ENCODE results near the gene CCDC27. TPM values are rescaled to one million over a fixed set of nuclear protein-coding genes. Genes with fewer than 3 reads are reported as not detected.

CCDC27 gene
- total and polyA plus RNA-seq, 2 of the 13 experiments (the other 11 are each of a cell fraction or from before 2014, with no cell fraction given) = not detected

- TF ChIP-seq RNF219 (CRISPR knock-in tag; IDR thresholded peaks at IDR 0.05) = no peak
- peak; percentile 38; the same call in 1 of the 2 replicates for TF ChIP-seq GATAD2A (CRISPR knock-in tag; IDR thresholded peaks at IDR 0.05)
- TF ChIP-seq, protein P1, sequence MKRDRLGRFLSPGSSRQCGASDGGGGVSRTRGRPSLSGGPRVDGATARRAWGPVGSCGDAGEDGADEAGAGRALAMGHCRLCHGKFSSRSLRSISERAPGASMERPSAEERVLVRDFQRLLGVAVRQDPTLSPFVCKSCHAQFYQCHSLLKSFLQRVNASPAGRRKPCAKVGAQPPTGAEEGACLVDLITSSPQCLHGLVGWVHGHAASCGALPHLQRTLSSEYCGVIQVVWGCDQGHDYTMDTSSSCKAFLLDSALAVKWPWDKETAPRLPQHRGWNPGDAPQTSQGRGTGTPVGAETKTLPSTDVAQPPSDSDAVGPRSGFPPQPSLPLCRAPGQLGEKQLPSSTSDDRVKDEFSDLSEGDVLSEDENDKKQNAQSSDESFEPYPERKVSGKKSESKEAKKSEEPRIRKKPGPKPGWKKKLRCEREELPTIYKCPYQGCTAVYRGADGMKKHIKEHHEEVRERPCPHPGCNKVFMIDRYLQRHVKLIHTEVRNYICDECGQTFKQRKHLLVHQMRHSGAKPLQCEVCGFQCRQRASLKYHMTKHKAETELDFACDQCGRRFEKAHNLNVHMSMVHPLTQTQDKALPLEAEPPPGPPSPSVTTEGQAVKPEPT (CRISPR knock-in tag; IDR thresholded peaks at IDR 0.05; ENCODE audit: low read depth) = no peak; the same call in 1 of the 2 replicates
- no peak; the same call in 1 of the 2 replicates for TF ChIP-seq ZNF280B (CRISPR knock-in tag; IDR thresholded peaks at IDR 0.05; ENCODE audit: borderline replicate concordance)
- no peak for TF ChIP-seq FOXM1 (CRISPR knock-in tag; IDR thresholded peaks at IDR 0.05)
- peak; percentile 51; the same call in 1 of the 2 replicates for TF ChIP-seq ZFAT (CRISPR knock-in tag; conservative IDR thresholded peaks at IDR 0.05)
- TF ChIP-seq IRX3 (CRISPR knock-in tag; IDR thresholded peaks at IDR 0.05; ENCODE audit: borderline replicate concordance, low read depth) = peak; percentile 97
- TF ChIP-seq TOE1 (CRISPR knock-in tag; IDR thresholded peaks at IDR 0.05) = 0 out of 2 replicates have a peak, but pooled peaks have one; percentile 18
- TF ChIP-seq NFE2L1 (CRISPR knock-in tag; IDR thresholded peaks at IDR 0.05; ENCODE audit: borderline replicate concordance) = 0 out of 2 replicates have a peak, but pooled peaks have one; percentile 47
- peak; percentile 92 for TF ChIP-seq BORCS8-MEF2B (CRISPR knock-in tag; IDR thresholded peaks at IDR 0.05)
- TF ChIP-seq CEBPB (IDR thresholded peaks at IDR 0.05; ENCODE audit: borderline replicate concordance, low read depth, low read length) = no peak
- TF ChIP-seq ZIK1 (CRISPR knock-in tag; IDR thresholded peaks at IDR 0.05; ENCODE audit: borderline replicate concordance, low read depth) = peak; percentile 75; the same call in 1 of the 2 replicates
- peak in 1 of 2 experiments; percentile 58; a peak in 2 of 4 replicates for TF ChIP-seq ATF4 (CRISPR knock-in tag; IDR thresholded peaks at IDR 0.05)
- no peak for TF ChIP-seq PHF5A (CRISPR knock-in tag; IDR thresholded peaks at IDR 0.05; ENCODE audit: low read depth, unreplicated experiment)
- TF ChIP-seq SOX13 (IDR thresholded peaks at IDR 0.05) = peak; percentile 10
- TF ChIP-seq SOX13 (CRISPR knock-in tag; conservative IDR thresholded peaks at IDR 0.05 in 1 of 2, IDR thresholded peaks at IDR 0.05 in 1 of 2) = peak in 1 of 2 experiments; percentile 38; a peak in 1 of 4 replicates
- TF ChIP-seq PBX2 (CRISPR knock-in tag; IDR thresholded peaks at IDR 0.05) = no peak
- TF ChIP-seq ZNF879 (CRISPR knock-in tag; IDR thresholded peaks at IDR 0.05) = no peak; the same call in 1 of the 2 replicates
- TF ChIP-seq ZNF333 (CRISPR knock-in tag; IDR thresholded peaks at IDR 0.05; ENCODE audit: borderline replicate concordance) = no peak
Measured at GRCh38 chr1:3775490-3776230, 23.4 kb downstream of the CCDC27 start (continued).
